Mesenchymal stem cell (in vitro differentiated cells and primary cell): ENCODE measurements around the gene KRTAP9-3.

ENCODE experiments used
- DNase-seq: peaks from one replicate; pipeline ENCODE4 v3.0.0-alpha.2; 2013
- H2AFZ ChIP-seq: one replicate; pipeline ENCODE4 v1.6.1; 2013; ENCODE audit warnings: low read depth, mild to moderate bottlenecking, control low read depth, inconsistent platforms, low read length, moderate library complexity
- H2AK5ac ChIP-seq: 2 replicates; pipeline ENCODE4 v1.6.1; 2013; ENCODE audit warnings: low read length, moderate library complexity, mild to moderate bottlenecking, inconsistent platforms; ENCODE audit not compliant: severe bottlenecking
- H2BK120ac ChIP-seq: one replicate; pipeline ENCODE4 v1.6.1; 2013; ENCODE audit warnings: low read depth, mild to moderate bottlenecking, inconsistent platforms, low read length, moderate library complexity
- H2BK12ac ChIP-seq, 2 experiments: one replicate each; pipeline ENCODE4 v1.6.1; 2013; ENCODE audit warnings: inconsistent platforms in 2 of 2, low read length in 2 of 2, mild to moderate bottlenecking in 2 of 2, moderate library complexity in 2 of 2, control low read depth in 1 of 2
- H2BK15ac ChIP-seq: one replicate; pipeline ENCODE4 v1.6.1; 2013; ENCODE audit warnings: mild to moderate bottlenecking, low read depth, inconsistent platforms; ENCODE audit not compliant: poor library complexity, severe bottlenecking
- H2BK5ac ChIP-seq: 2 replicates; pipeline ENCODE4 v1.6.1; 2013; ENCODE audit warnings: low read depth, mild to moderate bottlenecking, low read length, control low read depth, inconsistent platforms; ENCODE audit not compliant: poor library complexity, severe bottlenecking
- H3K14ac ChIP-seq, 2 experiments: one replicate each; pipeline ENCODE4 v1.6.1; 2013; ENCODE audit warnings: inconsistent platforms in 2 of 2, low read length in 2 of 2, control low read depth in 1 of 2, mild to moderate bottlenecking in 1 of 2, moderate library complexity in 1 of 2
- H3K18ac ChIP-seq, 2 experiments: one replicate each; pipeline ENCODE4 v1.6.1; 2013; ENCODE audit warnings: inconsistent platforms in 2 of 2, low read length in 2 of 2, control low read depth in 1 of 2, low read depth in 1 of 2, mild to moderate bottlenecking in 1 of 2
- H3K23ac ChIP-seq, 2 experiments: one replicate each; pipeline ENCODE4 v1.6.1; 2013; ENCODE audit warnings: inconsistent platforms in 2 of 2, low read length in 2 of 2, mild to moderate bottlenecking in 2 of 2, moderate library complexity in 2 of 2, control low read depth in 1 of 2
- H3K27ac ChIP-seq: 2 replicates; pipeline ENCODE4 v1.5.1; 2013; ENCODE audit warnings: mild to moderate bottlenecking, moderate library complexity, low read length, control low read depth, inconsistent platforms; ENCODE audit not compliant: poor library complexity, severe bottlenecking
- H3K27me3 ChIP-seq, 2 experiments: 2 replicates each; pipeline versions ENCODE4 v1.6.1 to v1.7.0; 2013; ENCODE audit warnings: low read length in 2 of 2, mild to moderate bottlenecking in 2 of 2, moderate library complexity in 2 of 2, control low read depth in 1 of 2, inconsistent platforms in 1 of 2; ENCODE audit not compliant: control insufficient read depth in 1 of 2, insufficient read depth in 1 of 2
- H3K36me3 ChIP-seq, 2 experiments: 2 replicates each; pipeline versions ENCODE4 v1.6.1 to v1.7.0; 2013; ENCODE audit warnings: low read length in 2 of 2, control low read depth in 1 of 2, inconsistent platforms in 1 of 2, low read depth in 1 of 2, mild to moderate bottlenecking in 1 of 2; ENCODE audit not compliant: insufficient read depth in 2 of 2, control insufficient read depth in 1 of 2
- H3K4ac ChIP-seq, 2 experiments: one replicate each; pipeline ENCODE4 v1.6.1; 2013; ENCODE audit warnings: inconsistent platforms in 2 of 2, low read length in 2 of 2, mild to moderate bottlenecking in 2 of 2, moderate library complexity in 2 of 2, control low read depth in 1 of 2, low read depth in 1 of 2
- H3K4me1 ChIP-seq: 2 replicates; pipeline ENCODE4 v1.6.1; 2013; ENCODE audit warnings: low read depth, low read length, control low read depth; ENCODE audit not compliant: control insufficient read depth, insufficient read depth
- H3K4me2 ChIP-seq: 2 replicates; pipeline ENCODE4 v1.6.1; 2013; ENCODE audit warnings: low read length, mild to moderate bottlenecking, inconsistent platforms; ENCODE audit not compliant: poor library complexity, severe bottlenecking
- H3K4me3 ChIP-seq, 2 experiments: 2 replicates each; pipeline versions ENCODE4 v1.5.1 to v1.7.0; 2013; ENCODE audit warnings: low read length in 2 of 2, mild to moderate bottlenecking in 2 of 2, control low read depth in 1 of 2, low read depth in 1 of 2; ENCODE audit not compliant: insufficient read depth in 1 of 2
- H3K79me1 ChIP-seq: replicated peaks from 2 replicates; pipeline ENCODE4 v1.6.1; 2013; ENCODE audit warnings: mild to moderate bottlenecking, control low read depth, low read length, inconsistent platforms; ENCODE audit not compliant: poor library complexity, severe bottlenecking
- H3K9ac ChIP-seq: 2 replicates; pipeline ENCODE4 v1.7.0; 2013; ENCODE audit warnings: mild to moderate bottlenecking, low read length, moderate library complexity
- H3K9me3 ChIP-seq: 2 replicates; pipeline ENCODE4 v1.7.0; 2013; ENCODE audit warnings: mild to moderate bottlenecking, low read length; ENCODE audit not compliant: control insufficient read depth
- H4K8ac ChIP-seq: one replicate; pipeline ENCODE4 v1.6.1; 2013; ENCODE audit warnings: inconsistent platforms, mild to moderate bottlenecking, low read length, moderate library complexity
- H4K91ac ChIP-seq: one replicate; pipeline ENCODE4 v1.6.1; 2013; ENCODE audit warnings: mild to moderate bottlenecking, low read length, inconsistent platforms
- WGBS: methylation state at CpG from one replicate; pipeline ENCODE4 v1.1.7; 2013; ENCODE audit warnings: mixed read lengths; 5-methylcytosine and 5-hydroxymethylcytosine counted together

KRTAP9-3 gene

DNA sequence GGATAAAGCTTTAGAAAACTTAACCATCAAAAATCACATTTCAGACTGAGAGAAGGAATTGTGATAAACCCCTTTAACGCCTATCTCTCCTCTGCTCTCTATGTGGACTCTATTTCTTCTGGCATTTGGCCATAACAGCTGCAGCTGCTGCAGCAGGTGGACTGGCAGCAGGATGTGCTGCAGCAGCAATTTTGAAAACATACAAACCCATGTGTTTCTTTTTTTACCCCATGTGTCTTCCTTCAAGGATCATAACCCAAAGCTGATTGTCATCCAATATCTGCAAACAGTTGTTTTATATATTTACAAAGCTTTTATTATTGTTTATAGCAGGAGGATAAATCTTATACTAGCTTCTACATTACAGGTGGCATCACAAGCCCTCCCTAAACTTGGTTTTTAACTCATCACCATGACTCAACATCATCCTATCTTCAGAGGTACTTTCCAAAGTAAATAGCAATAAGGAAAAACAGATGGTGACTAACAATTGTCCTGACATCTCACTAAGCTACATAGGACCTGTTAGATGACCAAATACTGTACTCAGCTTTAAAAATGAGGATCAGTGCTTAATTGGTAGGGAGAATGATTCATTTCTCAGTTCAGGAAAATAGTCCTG, 20.3 kb upstream of the KRTAP9-3 start:
- Histone ChIP-seq H3K18ac (no peak overlapping the region), H3K36me3 (no peaks in the 10 kb centered on the region), H3K4ac (no peak overlapping the region), H3K27ac (no peak overlapping the region), H3K4me3 (no peak overlapping the region), H4K91ac (no peak overlapping the region), H2BK12ac (no peak overlapping the region), H3K9ac (no peak overlapping the region), H3K14ac (no peak overlapping the region), H3K9me3 (no peaks in the 10 kb centered on the region), H3K4me2 (no peak overlapping the region), H2BK120ac (no peak overlapping the region), H2BK5ac (no peak overlapping the region), H3K79me1 (no peaks in the 10 kb centered on the region), H2AK5ac (no peak overlapping the region), H3K27me3 (peaks cover 0 to 2% of the 10 kb centered on the region in 2 experiments), H3K23ac (no peak overlapping the region), H3K4me1 (peaks cover 7% of the 10 kb centered on the region), H2AFZ (no peak overlapping the region), H2BK15ac (no peak overlapping the region), H4K8ac (no peak overlapping the region)
- 74% methylated on average over 1 of the region's 1 CpG for WGBS
- DNase-seq = no peak

- H3K4me3 ChIP-seq = no peak overlapping the region
- no peak overlapping the region for H3K23ac ChIP-seq
- H3K9me3 ChIP-seq = no peaks in the 10 kb centered on the region
- H2BK15ac ChIP-seq = no peak overlapping the region
- no peak overlapping the region for H2BK12ac ChIP-seq
- H3K4me2 ChIP-seq = no peak overlapping the region
- H2BK120ac ChIP-seq = no peak overlapping the region
- H3K27me3 ChIP-seq = peaks cover 0 to 4% of the 10 kb centered on the region in 2 experiments
- no peak overlapping the region for H2BK5ac ChIP-seq
- H3K27ac ChIP-seq = no peak overlapping the region
- no peaks in the 10 kb centered on the region for H3K79me1 ChIP-seq
- H2AK5ac ChIP-seq = no peak overlapping the region
- no peak overlapping the region for H3K14ac ChIP-seq
- no peak overlapping the region for H3K18ac ChIP-seq
- no peak overlapping the region for H4K91ac ChIP-seq
- H3K36me3 ChIP-seq = no peaks in the 10 kb centered on the region
- H2AFZ ChIP-seq = no peak overlapping the region
- H3K4me1 ChIP-seq = peaks cover 7% of the 10 kb centered on the region
- DNase-seq = no peak
- H3K9ac ChIP-seq = no peak overlapping the region
- WGBS = 78% methylated on average over 7 of the region's 7 CpGs
- no peak overlapping the region for H3K4ac ChIP-seq
- H4K8ac ChIP-seq = no peak overlapping the region
Measured at GRCh38 chr17:41212524-41213169, 19.6 kb upstream of the KRTAP9-3 start.

DNA sequence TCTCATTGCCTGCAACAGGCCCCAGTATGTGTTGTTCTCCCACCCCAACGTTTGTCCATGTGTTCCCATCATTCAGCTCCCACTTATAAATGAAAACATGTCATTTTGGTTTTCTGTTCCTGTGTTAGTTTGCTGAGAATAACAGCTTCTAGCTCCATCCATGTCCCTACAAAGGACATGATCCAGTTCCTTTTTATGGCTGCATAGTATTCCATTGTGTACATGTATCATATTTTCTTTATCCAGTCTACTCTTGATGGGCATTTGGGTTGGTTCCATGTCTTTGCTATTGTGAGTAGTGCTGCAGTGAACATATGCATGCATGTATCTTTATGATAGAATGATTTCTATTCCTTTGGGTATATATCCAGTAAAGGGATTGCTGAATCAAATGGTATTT, 16.6 kb upstream of the KRTAP9-3 start:
- H3K9me3 ChIP-seq = no peaks in the 10 kb centered on the region
- no peak for DNase-seq
- H3K18ac ChIP-seq = no peak overlapping the region
- no peaks in the 10 kb centered on the region for H3K79me1 ChIP-seq
- no peak overlapping the region for H3K14ac ChIP-seq
- no peak overlapping the region for H2BK15ac ChIP-seq
- WGBS = no CpG with 5 or more reads among the region's 1 CpG
- H3K23ac ChIP-seq = no peak overlapping the region
- no peak overlapping the region for H2BK120ac ChIP-seq
- H2AFZ ChIP-seq = no peak overlapping the region
- H2AK5ac ChIP-seq = no peak overlapping the region
- H3K36me3 ChIP-seq = no peaks in the 10 kb centered on the region
- H3K9ac ChIP-seq = no peak overlapping the region
- peaks cover 0 to 4% of the 10 kb centered on the region in 2 experiments for H3K27me3 ChIP-seq
- H3K4me1 ChIP-seq = peaks cover 7% of the 10 kb centered on the region
- H3K4ac ChIP-seq = no peak overlapping the region
- no peak overlapping the region for H3K4me2 ChIP-seq
- H3K4me3 ChIP-seq = no peak overlapping the region
- H3K27ac ChIP-seq = no peak overlapping the region
- no peak overlapping the region for H2BK5ac ChIP-seq
- H4K8ac ChIP-seq = no peak overlapping the region
- no peak overlapping the region for H4K91ac ChIP-seq
- H2BK12ac ChIP-seq = no peak overlapping the region

DNA sequence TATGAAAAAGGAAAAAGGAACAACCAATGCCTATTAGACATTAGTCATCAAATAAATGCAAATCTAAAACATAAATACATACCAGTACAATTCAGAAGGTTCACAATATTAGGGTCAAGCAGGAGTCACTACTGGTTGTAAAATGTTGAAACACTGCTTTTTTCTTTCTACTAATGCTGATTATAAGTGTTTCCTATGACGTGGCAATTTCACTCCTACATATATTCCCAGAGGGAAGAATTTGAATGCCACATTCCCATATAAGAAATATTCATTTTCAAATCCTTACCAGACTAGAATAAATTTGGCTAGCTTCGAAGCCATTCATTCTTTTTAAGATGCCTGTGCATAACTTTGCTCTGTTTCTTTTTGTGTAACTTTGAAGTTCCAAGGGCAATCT, 8.4 kb upstream of the KRTAP9-3 start:
- no peaks in the 10 kb centered on the region for H3K4me1 ChIP-seq
- H3K9ac ChIP-seq = no peak overlapping the region
- no peak overlapping the region for H3K4me2 ChIP-seq
- H2BK15ac ChIP-seq = no peak overlapping the region
- H3K14ac ChIP-seq = no peak overlapping the region
- no peak overlapping the region for H3K4ac ChIP-seq
- no peaks in the 10 kb centered on the region for H3K9me3 ChIP-seq
- H3K18ac ChIP-seq = no peak overlapping the region
- H2BK120ac ChIP-seq = no peak overlapping the region
- H4K91ac ChIP-seq = no peak overlapping the region
- H3K27me3 ChIP-seq = no peaks in the 10 kb centered on the region
- no peak overlapping the region for H2AFZ ChIP-seq
- no peaks in the 10 kb centered on the region for H3K79me1 ChIP-seq
- DNase-seq = no peak
- no peaks in the 10 kb centered on the region for H3K36me3 ChIP-seq
- H3K27ac ChIP-seq = no peak overlapping the region
- no peak overlapping the region for H4K8ac ChIP-seq
- no peak overlapping the region for H3K4me3 ChIP-seq
- no peak overlapping the region for H2BK5ac ChIP-seq
- 60% methylated on average over 1 of the region's 2 CpGs for WGBS
- no peak overlapping the region for H3K23ac ChIP-seq
- no peak overlapping the region for H2AK5ac ChIP-seq
- no peak overlapping the region for H2BK12ac ChIP-seq
